ENCODE data around the gene IL11RA. TPM values are rescaled to one million over a fixed set of nuclear protein-coding genes. Genes with fewer than 3 reads are reported as not detected.
A peak's percentile ranks its signal among the peaks of the same experiment; 100 is the strongest.

Gene IL11RA
- total and polyA plus RNA-seq, 8 donors: 13.8 to 121 (median 98.1) TPM

DNA sequence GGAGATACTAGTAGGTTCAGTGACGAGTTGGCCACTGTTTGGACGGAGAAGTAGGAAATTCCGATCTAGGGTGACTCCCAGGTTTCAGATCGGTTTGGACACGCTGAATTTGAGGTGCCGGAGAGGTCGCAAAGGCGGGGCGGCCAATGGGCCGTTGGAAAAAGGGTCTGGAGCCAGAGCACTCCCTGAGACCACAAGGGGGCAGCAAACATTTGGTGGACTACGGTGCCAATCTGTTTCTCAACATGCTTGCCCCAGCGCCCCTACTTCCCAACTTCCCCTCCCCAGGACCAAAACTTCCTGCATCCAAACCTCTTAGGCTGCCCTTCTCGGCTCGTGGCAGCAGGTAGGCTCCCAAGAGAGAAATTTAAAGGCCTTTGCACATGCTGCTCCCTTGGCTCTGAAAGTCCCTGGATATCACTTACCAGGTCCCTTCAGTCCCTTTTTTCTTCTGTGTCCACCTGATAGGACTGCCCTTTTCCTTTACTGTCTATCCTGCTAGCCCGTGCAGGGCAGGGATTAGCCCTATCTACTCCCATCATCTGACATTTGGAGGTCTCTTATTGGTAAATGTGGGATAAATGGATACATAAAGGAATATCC, 39.1 kb upstream of the IL11RA start:
- Histone ChIP-seq H3K27me3 (no peaks in the 10 kb centered on the region), H3K27ac (peak overlapping the region; percentile 68 to 76)

DNA sequence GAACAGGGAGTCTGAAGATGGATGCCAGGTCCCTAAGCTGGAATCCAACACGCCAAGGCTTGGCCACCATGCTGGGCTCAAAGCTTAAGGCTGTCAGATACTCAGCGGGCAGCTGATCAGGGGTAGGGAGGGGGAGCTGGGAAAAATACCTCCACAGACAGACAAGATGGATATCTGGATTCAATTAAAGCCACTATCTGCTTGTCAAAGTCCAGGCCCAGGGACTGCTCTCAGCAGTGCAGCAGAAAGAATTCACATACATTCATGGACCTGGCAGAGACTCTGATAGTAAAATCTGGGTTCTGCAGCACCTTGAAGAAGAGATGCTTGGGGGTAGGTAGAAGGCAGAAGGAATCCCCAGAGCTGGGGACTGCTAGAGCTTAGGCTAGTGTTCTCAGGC, 36.9 kb upstream of the IL11RA start:
- Histone ChIP-seq H3K4me1 (peaks cover 5 to 30% of the 10 kb centered on the region in 2 donors), H3K4me3 (no peak overlapping the region), H3K9me3 (no peaks in the 10 kb centered on the region), H3K27me3 (no peaks in the 10 kb centered on the region), H3K27ac (no peak overlapping the region), H3K36me3 (peaks cover 0 to 45% of the 10 kb centered on the region in 2 donors)
- TF ChIP-seq, protein P1, sequence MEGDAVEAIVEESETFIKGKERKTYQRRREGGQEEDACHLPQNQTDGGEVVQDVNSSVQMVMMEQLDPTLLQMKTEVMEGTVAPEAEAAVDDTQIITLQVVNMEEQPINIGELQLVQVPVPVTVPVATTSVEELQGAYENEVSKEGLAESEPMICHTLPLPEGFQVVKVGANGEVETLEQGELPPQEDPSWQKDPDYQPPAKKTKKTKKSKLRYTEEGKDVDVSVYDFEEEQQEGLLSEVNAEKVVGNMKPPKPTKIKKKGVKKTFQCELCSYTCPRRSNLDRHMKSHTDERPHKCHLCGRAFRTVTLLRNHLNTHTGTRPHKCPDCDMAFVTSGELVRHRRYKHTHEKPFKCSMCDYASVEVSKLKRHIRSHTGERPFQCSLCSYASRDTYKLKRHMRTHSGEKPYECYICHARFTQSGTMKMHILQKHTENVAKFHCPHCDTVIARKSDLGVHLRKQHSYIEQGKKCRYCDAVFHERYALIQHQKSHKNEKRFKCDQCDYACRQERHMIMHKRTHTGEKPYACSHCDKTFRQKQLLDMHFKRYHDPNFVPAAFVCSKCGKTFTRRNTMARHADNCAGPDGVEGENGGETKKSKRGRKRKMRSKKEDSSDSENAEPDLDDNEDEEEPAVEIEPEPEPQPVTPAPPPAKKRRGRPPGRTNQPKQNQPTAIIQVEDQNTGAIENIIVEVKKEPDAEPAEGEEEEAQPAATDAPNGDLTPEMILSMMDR (IDR thresholded peaks at IDR 0.05): no peak
- intact Hi-C loops (cut with DNase I): no loop called here
- ATAC-seq (no peak), DNase-seq (no peak)

More for the DNA sequence above, 39.1 kb upstream of the IL11RA start:
- TF ChIP-seq, protein P1 (IDR thresholded peaks at IDR 0.05): peak; percentile 84 to 90
- ATAC-seq (peak; percentile 87), DNase-seq (peak; percentile 70 to 88 (median 82))
- peaks cover 0 to 39% of the 10 kb centered on the region in 2 donors for H3K36me3 ChIP-seq
- intact Hi-C loops (cut with DNase I): no loop called here
- H3K9me3 ChIP-seq: no peaks in the 10 kb centered on the region
- peaks cover 0 to 18% of the 10 kb centered on the region in 2 donors for H3K4me1 ChIP-seq
- peak overlapping the region; percentile 44 to 71 for H3K4me3 ChIP-seq

DNA sequence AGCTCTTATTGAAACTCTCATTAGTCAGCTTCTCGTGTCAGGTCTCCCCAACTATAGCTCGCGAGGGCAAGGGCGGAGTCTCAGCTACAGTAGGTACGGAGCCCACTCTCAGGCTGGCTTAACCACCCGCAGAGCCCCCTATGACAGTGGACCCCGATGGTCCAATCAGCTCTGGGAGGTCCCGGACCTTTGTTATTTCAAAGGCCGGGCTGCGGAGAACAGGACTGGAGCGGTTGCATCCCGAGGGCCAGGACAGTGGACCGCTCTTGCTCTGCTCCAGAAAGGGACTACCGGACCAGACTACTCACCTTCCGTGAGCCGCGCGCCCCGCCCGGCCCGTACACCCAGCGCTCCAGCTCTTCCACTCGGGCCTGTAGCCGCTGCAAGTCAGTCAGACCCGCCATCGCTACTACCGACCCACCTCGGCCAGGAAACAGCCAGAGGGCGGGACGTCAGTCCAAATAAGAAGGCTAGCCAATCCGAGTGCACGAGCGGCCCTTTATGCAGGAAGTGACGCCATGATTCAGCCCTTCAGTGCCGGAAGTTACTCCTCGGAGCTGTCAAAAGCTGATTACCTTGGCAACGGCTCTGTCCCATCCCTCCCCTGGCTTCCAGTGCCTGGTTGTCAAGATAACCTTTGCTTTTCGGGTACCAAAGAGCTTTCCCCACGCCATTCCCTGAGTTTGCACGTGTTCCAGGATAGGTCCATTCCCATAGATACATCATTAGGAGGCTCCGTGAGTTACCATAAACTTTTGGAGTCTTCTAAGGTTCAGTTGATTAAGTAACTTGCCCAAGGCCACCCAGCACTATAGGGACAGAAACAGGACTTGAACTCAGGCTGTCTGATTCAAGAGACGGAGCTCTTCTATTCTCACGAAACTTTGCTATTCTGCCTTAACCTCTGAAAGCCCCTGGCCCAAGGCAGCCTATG, 31.7 kb upstream of the IL11RA start, which contains the start of gene DCTN3:
Gene DCTN3, minus strand, starts transcription at position 435 of the 934 bp plus-strand sequence. Its CDS starts 31 bp downstream, at position 404.
- H3K36me3 ChIP-seq: peaks cover 0 to 32% of the 10 kb centered on the region in 2 donors
- TF ChIP-seq, protein P1 (IDR thresholded peaks at IDR 0.05): no peak
- H3K27me3 ChIP-seq: peaks cover 33 to 39% of the 10 kb centered on the region in 2 donors
- intact Hi-C loops (cut with DNase I): no loop called here
- peak within 1 kb of the TSS; percentile 91 to 93 for H3K4me3 ChIP-seq
- ATAC-seq (peak; percentile 99), DNase-seq (peak; percentile 89 to 95 (median 93))
- H3K27ac ChIP-seq: peak within 1 kb of the TSS in 1 of 2 donors; percentile 43
- peaks cover 5 to 27% of the 10 kb centered on the region in 2 donors for H3K4me1 ChIP-seq
- no peaks in the 10 kb centered on the region for H3K9me3 ChIP-seq

DNA sequence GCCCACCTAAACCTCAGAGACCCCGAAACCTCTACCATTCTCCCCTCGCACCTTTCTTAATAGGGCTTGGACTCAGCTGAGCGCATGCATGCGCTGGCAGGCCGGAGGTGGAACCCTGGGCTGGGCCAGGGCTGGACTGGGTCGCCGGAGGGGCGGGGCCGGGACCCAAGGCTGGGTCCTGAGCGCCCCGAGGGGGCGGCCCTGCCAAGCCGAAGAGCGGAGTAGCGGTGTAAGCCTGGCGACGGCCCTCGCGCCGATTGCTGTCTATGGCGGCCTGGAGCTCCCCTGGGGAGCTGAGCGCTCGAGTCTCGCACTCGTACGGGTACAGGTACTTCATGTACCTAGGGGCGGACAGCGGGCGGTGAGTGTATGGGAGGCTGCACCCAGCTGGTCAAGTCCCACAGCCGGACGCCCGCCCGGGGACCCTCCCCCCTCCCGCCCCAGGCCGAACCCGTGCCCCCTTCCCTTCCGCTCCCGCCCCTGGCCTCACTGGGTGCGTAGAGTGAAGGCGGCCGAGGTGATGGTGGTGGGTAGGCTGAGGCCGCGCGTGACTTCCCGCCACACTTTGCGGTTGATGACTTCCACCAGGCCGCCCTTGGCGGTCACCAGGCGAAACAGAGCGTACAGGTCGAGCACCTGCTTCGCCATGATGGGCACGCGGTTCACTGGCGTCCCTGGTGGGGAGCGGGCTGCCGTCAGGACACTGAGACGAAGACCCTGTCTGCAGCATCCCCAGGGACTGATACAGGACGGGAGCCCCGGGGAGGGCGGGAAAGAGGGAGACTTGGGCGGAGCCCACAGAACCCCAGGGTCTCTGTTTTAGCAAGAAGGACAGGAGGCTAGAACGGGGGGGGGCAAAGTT, 28.4 kb upstream of the IL11RA start:
- no peak for DNase-seq
- Histone ChIP-seq H3K4me3 (no peak overlapping the region), H3K27me3 (peaks cover 64 to 72% of the 10 kb centered on the region in 2 donors)

More for the DNA sequence above, 28.4 kb upstream of the IL11RA start:
- Histone ChIP-seq H3K9me3 (no peaks in the 10 kb centered on the region), H3K27ac (no peak overlapping the region), H3K36me3 (no peaks in the 10 kb centered on the region), H3K4me1 (peaks cover 5 to 31% of the 10 kb centered on the region in 2 donors)
- ATAC-seq: no peak
- intact Hi-C loops (cut with DNase I): no loop called here
- TF ChIP-seq, protein P1 (IDR thresholded peaks at IDR 0.05): no peak
